ENCODE results near the gene SAMMSON.

DNA sequence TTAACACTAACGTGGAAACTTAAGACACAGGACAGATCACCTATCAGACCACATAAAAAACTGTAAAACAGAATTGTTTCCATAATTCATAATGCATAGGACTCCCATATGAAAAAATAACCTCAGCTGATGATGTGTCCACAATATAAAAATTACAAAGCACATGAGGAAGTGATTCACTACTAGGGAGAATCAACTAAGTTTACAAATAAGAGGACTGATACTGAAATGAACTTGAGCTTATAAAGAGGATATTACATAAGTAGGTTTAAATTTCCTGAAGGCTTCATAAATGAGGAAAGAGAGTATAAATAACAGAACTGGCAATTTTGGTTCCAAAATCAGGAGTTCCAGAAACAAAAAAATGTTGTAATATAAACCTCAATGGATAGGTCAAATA lies 111.9 kb downstream of the SAMMSON start:
- TF ChIP-seq, protein P1, sequence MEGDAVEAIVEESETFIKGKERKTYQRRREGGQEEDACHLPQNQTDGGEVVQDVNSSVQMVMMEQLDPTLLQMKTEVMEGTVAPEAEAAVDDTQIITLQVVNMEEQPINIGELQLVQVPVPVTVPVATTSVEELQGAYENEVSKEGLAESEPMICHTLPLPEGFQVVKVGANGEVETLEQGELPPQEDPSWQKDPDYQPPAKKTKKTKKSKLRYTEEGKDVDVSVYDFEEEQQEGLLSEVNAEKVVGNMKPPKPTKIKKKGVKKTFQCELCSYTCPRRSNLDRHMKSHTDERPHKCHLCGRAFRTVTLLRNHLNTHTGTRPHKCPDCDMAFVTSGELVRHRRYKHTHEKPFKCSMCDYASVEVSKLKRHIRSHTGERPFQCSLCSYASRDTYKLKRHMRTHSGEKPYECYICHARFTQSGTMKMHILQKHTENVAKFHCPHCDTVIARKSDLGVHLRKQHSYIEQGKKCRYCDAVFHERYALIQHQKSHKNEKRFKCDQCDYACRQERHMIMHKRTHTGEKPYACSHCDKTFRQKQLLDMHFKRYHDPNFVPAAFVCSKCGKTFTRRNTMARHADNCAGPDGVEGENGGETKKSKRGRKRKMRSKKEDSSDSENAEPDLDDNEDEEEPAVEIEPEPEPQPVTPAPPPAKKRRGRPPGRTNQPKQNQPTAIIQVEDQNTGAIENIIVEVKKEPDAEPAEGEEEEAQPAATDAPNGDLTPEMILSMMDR (IDR thresholded peaks at IDR 0.05): no peak
- TF ChIP-seq EP300 (IDR thresholded peaks at IDR 0.05; ENCODE audit: low read depth) (no peak), POLR2AphosphoS5 (IDR thresholded peaks at IDR 0.05) (no peak), POLR2A (IDR thresholded peaks at IDR 0.05) (no peak)
